ENCODE measurements around the gene GASK1B.

The GASK1B gene

GRCh38 chr4:158176776-158177175 is 4.0 kb upstream of the GASK1B start:
- H3K4me1 ChIP-seq = peaks cover 5 to 32% (median 8%) of the 10 kb centered on the region in 10 experiments; a peak in 17 of 20 replicates
- no peak overlapping the region for H3K4me2 ChIP-seq
- no peak overlapping the region for H3K4me3 ChIP-seq
- no peaks in the 10 kb centered on the region; a peak in 1 of 22 replicates for H3K36me3 ChIP-seq
- TF ChIP-seq Cebpa-rat (IDR thresholded peaks at IDR 0.05) = no peak
- H3K27ac ChIP-seq = no peak overlapping the region
- H3K27me3 ChIP-seq = no peaks in the 10 kb centered on the region
- no peaks in the 10 kb centered on the region for H4K20me1 ChIP-seq
- H3K9ac ChIP-seq = no peak overlapping the region
- no peaks in the 10 kb centered on the region for H3K9me3 ChIP-seq (replicated peaks in 1 of 11)

- Histone ChIP-seq H3K4me3 (no peak overlapping the region), H4K20me1 (no peaks in the 10 kb centered on the region), H3K4me1 (peaks cover 5 to 34% (median 9%) of the 10 kb centered on the region in 10 experiments; a peak in 17 of 20 replicates), H3K27me3 (no peaks in the 10 kb centered on the region), H3K9ac (no peak overlapping the region), H3K4me2 (peak overlapping the region in 2 of 11 experiments; percentile 2 to 23; a peak in 2 of 22 replicates), H3K36me3 (peaks cover 0 to 3% (median 0%) of the 10 kb centered on the region in 11 experiments; a peak in 7 of 22 replicates), H3K9me3 (replicated peaks in 1 of 11) (peaks cover 0 to 2% (median 0%) of the 10 kb centered on the region in 11 experiments; a peak in 5 of 22 replicates), H3K27ac (no peak overlapping the region)
- no peak for TF ChIP-seq Cebpa-rat (IDR thresholded peaks at IDR 0.05)
Observed at GRCh38 chr4:158176108-158176507, 3.3 kb upstream of the GASK1B start.

- Histone ChIP-seq H3K4me2 (peak overlapping the region in 5 of 11 experiments; percentile 67 to 99 (median 88); a peak in 10 of 22 replicates), H4K20me1 (no peaks in the 10 kb centered on the region; a peak in 2 of 22 replicates), H3K27ac (peak overlapping the region in 6 of 11 experiments; percentile 2 to 90 (median 86); a peak in 11 of 22 replicates), H3K36me3 (peaks cover 0 to 52% (median 0%) of the 10 kb centered on the region in 11 experiments; a peak in 9 of 22 replicates), H3K27me3 (no peaks in the 10 kb centered on the region), H3K4me1 (peaks cover 5 to 71% (median 14%) of the 10 kb centered on the region in 10 experiments; a peak in 17 of 20 replicates), H3K4me3 (peak overlapping the region in 6 of 10 experiments; percentile 8 to 70 (median 65); a peak in 12 of 20 replicates), H3K9me3 (replicated peaks in 1 of 11) (peaks cover 0 to 28% (median 0%) of the 10 kb centered on the region in 11 experiments; a peak in 10 of 22 replicates), H3K9ac (peak overlapping the region in 5 of 11 experiments; percentile 76 to 89 (median 87); a peak in 11 of 22 replicates)
- TF ChIP-seq Cebpa-rat (IDR thresholded peaks at IDR 0.05) = no peak
Observed at GRCh38 chr4:158170691-158171561, 1.9 kb downstream of the GASK1B start.

GRCh38 chr4:158169931-158170690 is 2.7 kb downstream of the GASK1B start:
- Histone ChIP-seq H3K9me3 (replicated peaks in 1 of 11) (peaks cover 0 to 28% (median 0%) of the 10 kb centered on the region in 11 experiments; a peak in 10 of 22 replicates), H3K27ac (peak overlapping the region in 5 of 11 experiments; percentile 28 to 90 (median 87); a peak in 10 of 22 replicates), H3K4me1 (peaks cover 5 to 79% (median 14%) of the 10 kb centered on the region in 10 experiments; a peak in 17 of 20 replicates), H3K4me3 (peak overlapping the region in 6 of 10 experiments; percentile 8 to 70 (median 65); a peak in 11 of 20 replicates), H4K20me1 (peaks cover 0 to 6% (median 0%) of the 10 kb centered on the region in 11 experiments; a peak in 2 of 22 replicates), H3K4me2 (peak overlapping the region in 6 of 11 experiments; percentile 0 to 99 (median 84); a peak in 11 of 22 replicates), H3K27me3 (no peaks in the 10 kb centered on the region), H3K36me3 (peaks cover 0 to 60% (median 0%) of the 10 kb centered on the region in 11 experiments; a peak in 9 of 22 replicates), H3K9ac (peak overlapping the region in 4 of 11 experiments; percentile 49 to 89 (median 88); a peak in 8 of 22 replicates)
- TF ChIP-seq Cebpa-rat (IDR thresholded peaks at IDR 0.05) = no peak

GRCh38 chr4:158169506-158169905 is 3.3 kb downstream of the GASK1B start:
- H3K4me2 ChIP-seq = peak overlapping the region in 5 of 11 experiments; percentile 67 to 99 (median 88); a peak in 11 of 22 replicates
- H3K27ac ChIP-seq = peak overlapping the region in 5 of 11 experiments; percentile 28 to 90 (median 87); a peak in 10 of 22 replicates
- no peak for TF ChIP-seq Cebpa-rat (IDR thresholded peaks at IDR 0.05)

GRCh38 chr4:158168606-158169005 is 4.2 kb downstream of the GASK1B start:
- Histone ChIP-seq H3K4me2 (peak overlapping the region in 5 of 11 experiments; percentile 67 to 99 (median 88); a peak in 9 of 22 replicates), H3K36me3 (peaks cover 0 to 75% (median 0%) of the 10 kb centered on the region in 11 experiments; a peak in 9 of 22 replicates), H3K4me1 (peaks cover 5 to 88% (median 14%) of the 10 kb centered on the region in 10 experiments; a peak in 17 of 20 replicates), H3K27ac (peak overlapping the region in 5 of 11 experiments; percentile 1 to 90 (median 87); a peak in 8 of 22 replicates), H3K9me3 (replicated peaks in 1 of 11) (peaks cover 0 to 28% (median 0%) of the 10 kb centered on the region in 11 experiments; a peak in 10 of 22 replicates), H3K9ac (peak overlapping the region in 3 of 11 experiments; percentile 87 to 89 (median 88); a peak in 6 of 22 replicates), H4K20me1 (peaks cover 0 to 17% (median 0%) of the 10 kb centered on the region in 11 experiments; a peak in 3 of 22 replicates), H3K4me3 (peak overlapping the region in 5 of 10 experiments; percentile 50 to 70 (median 68); a peak in 9 of 20 replicates), H3K27me3 (no peaks in the 10 kb centered on the region)
- TF ChIP-seq Cebpa-rat (IDR thresholded peaks at IDR 0.05) = no peak

More at GRCh38 chr4:158169506-158169905, 3.3 kb downstream of the GASK1B start:
- Histone ChIP-seq H3K9me3 (replicated peaks in 1 of 11) (peaks cover 0 to 28% (median 0%) of the 10 kb centered on the region in 11 experiments; a peak in 10 of 22 replicates), H3K36me3 (peaks cover 0 to 66% (median 0%) of the 10 kb centered on the region in 11 experiments; a peak in 9 of 22 replicates), H3K27me3 (no peaks in the 10 kb centered on the region), H3K9ac (peak overlapping the region in 4 of 11 experiments; percentile 49 to 89 (median 88); a peak in 8 of 22 replicates), H3K4me3 (peak overlapping the region in 5 of 10 experiments; percentile 50 to 70 (median 68); a peak in 11 of 20 replicates), H4K20me1 (peaks cover 0 to 12% (median 0%) of the 10 kb centered on the region in 11 experiments; a peak in 3 of 22 replicates), H3K4me1 (peaks cover 5 to 85% (median 14%) of the 10 kb centered on the region in 10 experiments; a peak in 17 of 20 replicates)

- Histone ChIP-seq H3K9me3 (replicated peaks in 1 of 11) (peaks cover 0 to 28% (median 0%) of the 10 kb centered on the region in 11 experiments; a peak in 10 of 22 replicates), H4K20me1 (peaks cover 0 to 17% (median 0%) of the 10 kb centered on the region in 11 experiments; a peak in 4 of 22 replicates), H3K27me3 (no peaks in the 10 kb centered on the region), H3K9ac (peak overlapping the region in 2 of 11 experiments; percentile 59 to 72; a peak in 2 of 22 replicates), H3K4me1 (peaks cover 0 to 96% (median 6%) of the 10 kb centered on the region in 10 experiments; a peak in 11 of 20 replicates), H3K27ac (peak overlapping the region in 3 of 11 experiments; percentile 9 to 90 (median 46); a peak in 1 of 22 replicates), H3K36me3 (peaks cover 0 to 90% (median 0%) of the 10 kb centered on the region in 11 experiments; a peak in 9 of 22 replicates), H3K4me3 (peak overlapping the region in 3 of 10 experiments; percentile 62 to 69 (median 68); a peak in 7 of 20 replicates), H3K4me2 (peak overlapping the region in 4 of 11 experiments; percentile 80 to 99 (median 92); a peak in 7 of 22 replicates)
- TF ChIP-seq Cebpa-rat (IDR thresholded peaks at IDR 0.05) = no peak
Observed at GRCh38 chr4:158166701-158167100, 6.1 kb downstream of the GASK1B start.

Data from BLaER1 treated with 17β-estradiol and CSF1 and Interleukin-3, amounts not matched to agents 10 nM and 100 nM (cell line).